GM21619 (cell line): Measurements from ENCODE around the gene TNP2.
"Not testable (repeated sequence)": the region's sequence is repeated elsewhere in the genome, so short reads cannot be mapped to it uniquely, and the experiment has no call there.

Source experiments
- ATAC-seq: cut with Tn5 transposase; IDR thresholded peaks from one replicate; pipeline ENCODE4 v1.9.1; 2021; ENCODE audit not compliant: unreplicated experiment

TNP2 gene

GRCh38 chr16:11224096-11224893 lies 44.8 kb downstream of the TNP2 start:
- peak; percentile 53 for ATAC-seq

GRCh38 chr16:11220507-11220906 lies 48.6 kb downstream of the TNP2 start:
- not testable (repeated sequence) for ATAC-seq

GRCh38 chr16:11219178-11219577 lies 49.9 kb downstream of the TNP2 start:
- no peak for ATAC-seq

- no peak for ATAC-seq
These were observed 50.5 kb downstream of the TNP2 start for GRCh38 chr16:11218604-11218962.
